ENCODE results near the gene FBXW9. TPM values are rescaled to one million over a fixed set of nuclear protein-coding genes. Genes with fewer than 3 reads are reported as not detected.

FBXW9 gene
- total and polyA plus RNA-seq, 12 donors = 1.2 to 4.6 (median 2.1) TPM

DNA sequence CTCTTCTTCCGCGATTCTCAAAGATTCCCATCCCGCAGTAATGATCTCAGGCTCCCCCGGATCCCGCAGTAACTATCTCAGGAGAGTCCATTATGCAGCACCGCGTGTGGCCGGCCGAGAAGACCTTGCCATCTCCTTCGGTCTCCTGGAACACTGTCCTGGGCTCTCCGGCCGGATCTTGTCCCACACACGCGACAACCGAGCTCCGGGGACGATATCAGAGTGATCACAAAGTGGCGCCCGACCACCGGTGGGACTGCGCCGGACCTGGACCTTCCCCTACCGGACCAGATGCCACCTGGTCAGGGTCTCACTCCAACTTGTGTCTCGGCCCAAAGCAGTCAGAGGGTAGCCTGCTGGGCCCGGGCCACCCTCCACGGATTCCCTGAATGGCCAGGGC lies 53.9 kb downstream of the FBXW9 start:
- peaks cover 0 to 14% (median 9%) of the 10 kb centered on the region in 9 donors for H3K4me1 ChIP-seq
- no peak for ATAC-seq
- H3K27me3 ChIP-seq = no peaks in the 10 kb centered on the region
- no peaks in the 10 kb centered on the region for H3K9me3 ChIP-seq
- peaks cover 0 to 13% (median 0%) of the 10 kb centered on the region in 9 donors for H3K36me3 ChIP-seq
- WGBS, 2 donors = 91% methylated on average over 26 of the region's 26 CpGs
- no peak for DNase-seq
- TF ChIP-seq, protein P1, sequence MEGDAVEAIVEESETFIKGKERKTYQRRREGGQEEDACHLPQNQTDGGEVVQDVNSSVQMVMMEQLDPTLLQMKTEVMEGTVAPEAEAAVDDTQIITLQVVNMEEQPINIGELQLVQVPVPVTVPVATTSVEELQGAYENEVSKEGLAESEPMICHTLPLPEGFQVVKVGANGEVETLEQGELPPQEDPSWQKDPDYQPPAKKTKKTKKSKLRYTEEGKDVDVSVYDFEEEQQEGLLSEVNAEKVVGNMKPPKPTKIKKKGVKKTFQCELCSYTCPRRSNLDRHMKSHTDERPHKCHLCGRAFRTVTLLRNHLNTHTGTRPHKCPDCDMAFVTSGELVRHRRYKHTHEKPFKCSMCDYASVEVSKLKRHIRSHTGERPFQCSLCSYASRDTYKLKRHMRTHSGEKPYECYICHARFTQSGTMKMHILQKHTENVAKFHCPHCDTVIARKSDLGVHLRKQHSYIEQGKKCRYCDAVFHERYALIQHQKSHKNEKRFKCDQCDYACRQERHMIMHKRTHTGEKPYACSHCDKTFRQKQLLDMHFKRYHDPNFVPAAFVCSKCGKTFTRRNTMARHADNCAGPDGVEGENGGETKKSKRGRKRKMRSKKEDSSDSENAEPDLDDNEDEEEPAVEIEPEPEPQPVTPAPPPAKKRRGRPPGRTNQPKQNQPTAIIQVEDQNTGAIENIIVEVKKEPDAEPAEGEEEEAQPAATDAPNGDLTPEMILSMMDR (IDR thresholded peaks at IDR 0.05) = no peak
- H3K4me3 ChIP-seq = no peak overlapping the region
- H3K27ac ChIP-seq = no peak overlapping the region
- intact Hi-C loops (cut with DNase I) = no loop called here

DNA sequence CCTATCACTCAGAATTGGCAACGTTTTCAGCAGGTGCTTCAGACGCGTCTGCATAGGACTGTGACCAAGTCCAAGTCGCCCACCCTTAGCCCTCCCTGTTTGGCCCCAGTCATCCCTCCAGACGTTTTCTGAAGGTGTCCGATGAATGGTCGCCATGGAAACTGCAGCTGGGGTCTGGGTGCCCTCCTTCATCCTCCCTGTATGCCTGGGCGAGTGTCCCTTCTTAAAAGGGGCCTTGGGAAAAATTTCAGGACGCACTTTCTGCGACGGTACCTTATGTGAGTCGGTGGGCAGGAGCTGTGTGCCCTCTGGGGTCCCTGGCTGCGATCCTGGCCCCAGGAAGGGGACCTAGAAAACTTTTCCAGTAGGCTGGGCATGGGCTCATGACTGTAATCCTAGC lies 55.0 kb downstream of the FBXW9 start:
- DNase-seq (no peak), ATAC-seq (no peak)
- TF ChIP-seq, protein P1 (IDR thresholded peaks at IDR 0.05) = no peak
- WGBS, 2 donors = 68 to 71% methylated on average over 13 of the region's 13 CpGs
- intact Hi-C loops (cut with DNase I) = loop anchor here in 1 of 10 donors (2.0 kb wide), 1 partner anchor 31 kb away; no protein-coding TSS in a partner anchor
- no peak overlapping the region for H3K4me3 ChIP-seq
- H3K27ac ChIP-seq = no peak overlapping the region
- H3K9me3 ChIP-seq = no peaks in the 10 kb centered on the region
- H3K4me1 ChIP-seq = peaks cover 0 to 13% (median 9%) of the 10 kb centered on the region in 9 donors
- peaks cover 0 to 7% (median 0%) of the 10 kb centered on the region in 9 donors for H3K36me3 ChIP-seq
- no peaks in the 10 kb centered on the region for H3K27me3 ChIP-seq

GRCh38 chr19:12639901-12640613 lies 56.4 kb downstream of the FBXW9 start:
- peak; percentile 89 to 95 (median 90) for ATAC-seq
- Histone ChIP-seq H3K27ac (peak overlapping the region in 1 of 10 donors; percentile 59), H3K4me3 (peak overlapping the region in 8 of 10 donors; percentile 16 to 41 (median 36))

More at GRCh38 chr19:12639901-12640613, 56.4 kb downstream of the FBXW9 start:
- TF ChIP-seq, protein P1 (IDR thresholded peaks at IDR 0.05) = peak; percentile 70 to 91 (median 81)
- Histone ChIP-seq H3K9me3 (no peaks in the 10 kb centered on the region), H3K4me1 (peaks cover 0 to 13% (median 9%) of the 10 kb centered on the region in 9 donors), H3K27me3 (no peaks in the 10 kb centered on the region), H3K36me3 (peaks cover 0 to 5% (median 0%) of the 10 kb centered on the region in 9 donors)
- DNase-seq = peak; percentile 81 to 84
- intact Hi-C loops (cut with DNase I) = loop anchor here in 1 of 10 donors (2.0 kb wide), 1 partner anchor 33 kb away; no protein-coding TSS in a partner anchor
- WGBS, 2 donors = 10 to 13% methylated on average over 39 of the region's 39 CpGs

Other genes with a start within 250 kb of the FBXW9 start
- 1 to 10 TPM in 9 of 10 donors, under 1 TPM in 1; 0.95 to 3.4 (median 1.9) TPM for gene ZNF709, start 211.8 kb downstream of the FBXW9 start, total RNA-seq
- gene ZNF709, start 211.8 kb downstream of the FBXW9 start, polyA plus RNA-seq = 1 to 10 TPM in 1 of 2 donors, under 1 TPM in 1; 0.64 to 2.6 TPM
- 10 to 100 TPM in 3 of 10 donors, 1 to 10 TPM in 7; 5.9 to 11.2 (median 9.5) TPM for gene ZNF564, start 145.1 kb downstream of the FBXW9 start, total RNA-seq
- 10 to 100 TPM in 1 of 2 donors, 1 to 10 TPM in 1; 2.9 to 11.0 TPM for gene ZNF564, start 145.1 kb downstream of the FBXW9 start, polyA plus RNA-seq
- gene ZNF490, start 85.8 kb downstream of the FBXW9 start, total RNA-seq = 1 to 10 TPM; 3.2 to 7.2 (median 5.2) TPM
- under 1 TPM; 0.22 to 0.95 TPM for gene ZNF490, start 85.8 kb downstream of the FBXW9 start, polyA plus RNA-seq
- 10 to 100 TPM; 13.1 to 22.1 (median 16.8) TPM for gene ZNF791, start 85.7 kb downstream of the FBXW9 start, total RNA-seq
- gene ZNF791, start 85.7 kb downstream of the FBXW9 start, polyA plus RNA-seq = 1 to 10 TPM; 4.7 to 8.0 TPM
- 10 to 100 TPM; 14.2 to 89.9 (median 25.5) TPM for gene MAN2B1, start 29.9 kb downstream of the FBXW9 start, total RNA-seq
- gene MAN2B1, start 29.9 kb downstream of the FBXW9 start, polyA plus RNA-seq = 10 to 100 TPM; 17.7 to 40.1 TPM
- 10 to 100 TPM in 1 of 10 donors, 1 to 10 TPM in 9; 5.5 to 10.7 (median 7.9) TPM for gene WDR83, start 29.8 kb downstream of the FBXW9 start, total RNA-seq
- gene WDR83, start 29.8 kb downstream of the FBXW9 start, polyA plus RNA-seq = 10 to 100 TPM; 14.5 to 19.7 TPM
- gene DHPS, start 14.8 kb downstream of the FBXW9 start, total RNA-seq = 10 to 100 TPM; 43.6 to 59.3 (median 49.7) TPM
- 10 to 100 TPM; 64.5 to 82.2 TPM for gene DHPS, start 14.8 kb downstream of the FBXW9 start, polyA plus RNA-seq
- gene GNG14, start 8.6 kb downstream of the FBXW9 start, total RNA-seq = not detected
- gene GNG14, start 8.6 kb downstream of the FBXW9 start, polyA plus RNA-seq = not detected
- 10 to 100 TPM; 32.3 to 51.1 (median 41.6) TPM for gene TNPO2, start 27.3 kb upstream of the FBXW9 start, total RNA-seq
- gene TNPO2, start 27.3 kb upstream of the FBXW9 start, polyA plus RNA-seq = 10 to 100 TPM; 17.3 to 25.9 TPM
- gene TRIR, start 38.1 kb upstream of the FBXW9 start, total RNA-seq = 100 to 1,000 TPM in 3 of 10 donors, 10 to 100 TPM in 7; 82.2 to 143 (median 91.0) TPM
- 100 to 1,000 TPM; 234 to 253 TPM for gene TRIR, start 38.1 kb upstream of the FBXW9 start, polyA plus RNA-seq
- gene GET3, start 40.9 kb upstream of the FBXW9 start, total RNA-seq = 10 to 100 TPM; 50.6 to 79.7 (median 60.1) TPM
- 100 to 1,000 TPM in 1 of 2 donors, 10 to 100 TPM in 1; 37.0 to 121 TPM for gene GET3, start 40.9 kb upstream of the FBXW9 start, polyA plus RNA-seq
- gene BEST2, start 55.2 kb upstream of the FBXW9 start, total RNA-seq = not detected
- not detected for gene BEST2, start 55.2 kb upstream of the FBXW9 start, polyA plus RNA-seq
- gene HOOK2, start 78.9 kb upstream of the FBXW9 start, total RNA-seq = 10 to 100 TPM; 47.8 to 79.3 (median 57.8) TPM
- gene HOOK2, start 78.9 kb upstream of the FBXW9 start, polyA plus RNA-seq = 100 to 1,000 TPM in 1 of 2 donors, 10 to 100 TPM in 1; 29.7 to 173 TPM
- gene JUNB, start 94.9 kb upstream of the FBXW9 start, total RNA-seq = 100 to 1,000 TPM in 4 of 10 donors, 10 to 100 TPM in 6; 22.4 to 247 (median 70.0) TPM
- gene JUNB, start 94.9 kb upstream of the FBXW9 start, polyA plus RNA-seq = 10 to 100 TPM; 41.2 to 65.4 TPM
- gene PRDX2, start 105.2 kb upstream of the FBXW9 start, total RNA-seq = 100 to 1,000 TPM; 532 to 789 (median 744) TPM
- gene PRDX2, start 105.2 kb upstream of the FBXW9 start, polyA plus RNA-seq = 100 to 1,000 TPM; 235 to 827 TPM
- gene THSD8, start 105.4 kb upstream of the FBXW9 start, total RNA-seq = 1 to 10 TPM in 9 of 10 donors, under 1 TPM in 1; 0.72 to 4.8 (median 2.4) TPM
- gene THSD8, start 105.4 kb upstream of the FBXW9 start, polyA plus RNA-seq = 1 to 10 TPM; 2.7 to 3.8 TPM
- 1 to 10 TPM; 1.9 to 5.7 (median 4.1) TPM for gene RNASEH2A, start 110.0 kb upstream of the FBXW9 start, total RNA-seq
- 1 to 10 TPM; 3.1 to 6.9 TPM for gene RNASEH2A, start 110.0 kb upstream of the FBXW9 start, polyA plus RNA-seq
- not detected for gene RTBDN, start 137.9 kb upstream of the FBXW9 start, total RNA-seq
- not detected for gene RTBDN, start 137.9 kb upstream of the FBXW9 start, polyA plus RNA-seq
- gene MAST1, start 141.9 kb upstream of the FBXW9 start, total RNA-seq = under 1 TPM in 8 of 10 donors, not detected in 2; 0.15 to 0.88 (median 0.37) TPM
- gene MAST1, start 141.9 kb upstream of the FBXW9 start, polyA plus RNA-seq = under 1 TPM; 0.07 to 0.23 TPM
- gene DNASE2, start 184.8 kb upstream of the FBXW9 start, total RNA-seq = 10 to 100 TPM; 16.9 to 34.9 (median 19.9) TPM
- gene DNASE2, start 184.8 kb upstream of the FBXW9 start, polyA plus RNA-seq = 10 to 100 TPM; 10.5 to 25.6 TPM
- under 1 TPM in 1 of 10 donors, not detected in 9; 0.13 TPM for gene KLF1, start 190.6 kb upstream of the FBXW9 start, total RNA-seq
- gene KLF1, start 190.6 kb upstream of the FBXW9 start, polyA plus RNA-seq = not detected
- 10 to 100 TPM; 32.4 to 53.2 (median 45.1) TPM for gene GCDH, start 194.5 kb upstream of the FBXW9 start, total RNA-seq
- 10 to 100 TPM; 22.6 to 72.3 TPM for gene GCDH, start 194.5 kb upstream of the FBXW9 start, polyA plus RNA-seq
- gene SYCE2, start 222.7 kb upstream of the FBXW9 start, total RNA-seq = under 1 TPM in 1 of 10 donors, not detected in 9; 0.21 TPM
- gene SYCE2, start 222.7 kb upstream of the FBXW9 start, polyA plus RNA-seq = under 1 TPM; 0.10 to 0.22 TPM
- 10 to 100 TPM; 31.0 to 53.0 (median 38.5) TPM for gene FARSA, start 237.1 kb upstream of the FBXW9 start, total RNA-seq
- gene FARSA, start 237.1 kb upstream of the FBXW9 start, polyA plus RNA-seq = 10 to 100 TPM; 23.2 to 81.4 TPM
- 100 to 1,000 TPM; 265 to 683 (median 348) TPM for gene CALR, start 242.0 kb upstream of the FBXW9 start, total RNA-seq
- 100 to 1,000 TPM; 197 to 830 TPM for gene CALR, start 242.0 kb upstream of the FBXW9 start, polyA plus RNA-seq
- gene RAD23A, start 249.2 kb upstream of the FBXW9 start, total RNA-seq = 100 to 1,000 TPM; 138 to 201 (median 148) TPM
- 100 to 1,000 TPM; 187 to 289 TPM for gene RAD23A, start 249.2 kb upstream of the FBXW9 start, polyA plus RNA-seq

Measured in heart right ventricle (tissue), 16 donors.